Fibroblast of the conjunctiva (primary cell): ENCODE results near the gene RYR2.
"Not testable (repeated sequence)": the region's sequence is repeated elsewhere in the genome, so short reads cannot be mapped to it uniquely, and the experiment has no call there.

ENCODE experiments used
- DNase-seq: peaks from one replicate; pipeline ENCODE4 v3.0.0-alpha.2; 2010; ENCODE audit warnings: low read depth

RYR2 gene

DNA sequence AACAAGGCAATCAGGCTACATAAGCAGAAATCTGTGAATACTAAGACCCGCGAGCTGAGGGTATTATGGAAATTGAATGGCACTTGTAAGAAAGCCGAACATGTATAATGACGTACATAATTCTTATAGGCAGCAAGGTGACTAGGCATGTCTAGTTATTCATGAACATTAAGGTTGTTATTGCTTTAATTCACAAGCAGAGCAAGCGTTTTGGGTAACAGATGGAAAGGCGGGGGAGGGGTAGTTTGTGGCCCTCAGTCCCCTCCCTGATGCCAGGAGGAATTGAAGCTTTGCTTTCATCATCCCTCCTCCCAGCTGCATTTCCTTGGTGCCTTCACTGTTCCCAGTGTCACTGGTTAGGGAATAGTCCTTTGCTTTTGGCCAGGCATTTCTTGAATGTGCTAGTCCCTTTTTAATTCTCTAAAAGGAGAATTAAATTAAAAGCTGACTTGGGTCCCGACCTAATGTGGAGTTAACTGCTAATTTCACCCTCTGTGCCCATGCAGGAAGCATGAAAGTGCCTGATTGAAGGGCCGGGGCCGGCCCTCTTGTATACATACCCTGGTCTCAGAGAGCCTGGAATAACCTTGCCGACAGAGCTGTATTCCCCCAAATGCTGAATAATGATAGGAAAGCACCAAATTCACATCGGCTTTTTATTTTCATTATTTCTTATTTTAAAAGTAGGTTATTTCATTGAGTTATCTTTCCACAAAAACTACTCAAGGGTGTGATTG lies 42.5 kb downstream of the RYR2 start:
- no peak for DNase-seq

DNA sequence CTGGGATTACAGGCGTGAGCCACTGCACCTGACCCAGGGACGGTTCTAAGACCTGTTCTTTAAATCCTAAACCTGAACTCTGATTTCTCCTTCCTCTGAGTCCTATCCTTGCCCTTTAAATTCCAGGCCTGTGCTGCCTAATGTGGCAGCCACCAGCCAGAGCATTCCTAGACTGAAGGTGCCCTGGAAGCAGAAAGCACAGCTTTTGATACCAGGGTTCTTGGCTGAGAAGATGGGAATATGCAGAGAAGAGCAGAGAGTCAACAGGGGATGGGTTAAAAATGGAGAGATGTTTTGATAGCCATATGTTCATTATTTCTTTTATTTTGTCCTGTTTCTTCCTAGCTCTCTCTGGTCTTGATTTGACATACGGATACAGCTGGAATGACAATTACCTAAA lies 49.7 kb downstream of the RYR2 start:
- no peak for DNase-seq

DNA sequence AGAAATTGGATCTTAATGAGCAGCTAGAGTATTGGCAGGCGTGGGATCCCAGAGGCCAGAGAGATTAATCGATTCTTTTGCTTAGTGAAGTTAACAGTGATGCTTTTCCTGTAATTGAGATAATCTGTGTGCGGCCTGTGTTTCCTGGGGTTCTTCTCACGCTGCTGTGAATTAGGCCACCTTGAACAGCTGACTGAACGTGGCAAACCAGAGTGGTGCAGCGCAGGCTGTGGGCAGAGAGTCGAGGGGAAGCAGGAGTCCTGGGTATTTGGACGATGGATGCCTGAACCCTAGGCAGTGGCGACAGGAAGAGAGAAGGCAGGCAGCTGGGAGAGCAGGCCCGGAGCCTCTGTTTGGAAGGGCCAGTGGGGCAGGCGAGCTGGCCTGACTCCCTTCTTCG lies 51.7 kb downstream of the RYR2 start:
- DNase-seq: no peak

DNA sequence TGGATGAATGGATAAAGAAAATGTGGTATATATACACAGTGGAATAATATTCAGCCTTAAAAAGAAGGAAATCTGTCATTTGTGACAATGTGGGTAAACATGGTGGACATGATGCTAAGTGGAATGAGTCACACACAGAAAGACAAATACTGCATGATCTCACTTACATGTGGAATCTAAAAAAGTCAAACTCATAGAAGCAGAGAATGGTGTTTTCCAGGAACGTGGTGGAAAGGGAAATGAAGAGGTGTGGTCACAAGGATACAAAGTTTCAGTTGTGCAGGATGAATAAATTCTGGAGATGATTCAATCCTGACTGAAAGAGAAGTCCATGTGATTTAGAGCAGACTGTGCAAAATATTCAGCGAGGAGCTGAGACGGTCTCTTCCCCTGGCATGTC lies 56.6 kb downstream of the RYR2 start:
- no peak for DNase-seq

DNA sequence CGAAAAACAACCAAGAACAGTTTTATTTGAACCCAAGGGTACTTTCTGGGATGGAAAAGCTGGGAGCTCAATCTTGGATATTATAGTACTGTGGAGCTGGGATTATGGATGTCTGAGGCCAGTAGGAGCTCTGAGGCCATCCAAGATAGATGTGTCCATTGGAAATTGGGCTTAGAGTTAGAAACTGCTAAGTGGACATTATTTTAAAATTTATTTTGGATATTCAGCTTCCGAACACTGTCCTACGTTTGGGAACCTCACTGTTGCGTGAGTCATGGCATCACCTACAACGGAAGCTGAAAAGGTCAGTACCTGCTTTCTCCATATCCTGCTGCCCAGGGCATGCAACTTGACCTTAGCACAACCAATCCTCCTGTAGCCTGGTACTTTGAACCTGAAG lies 61.0 kb downstream of the RYR2 start:
- DNase-seq: no peak

DNA sequence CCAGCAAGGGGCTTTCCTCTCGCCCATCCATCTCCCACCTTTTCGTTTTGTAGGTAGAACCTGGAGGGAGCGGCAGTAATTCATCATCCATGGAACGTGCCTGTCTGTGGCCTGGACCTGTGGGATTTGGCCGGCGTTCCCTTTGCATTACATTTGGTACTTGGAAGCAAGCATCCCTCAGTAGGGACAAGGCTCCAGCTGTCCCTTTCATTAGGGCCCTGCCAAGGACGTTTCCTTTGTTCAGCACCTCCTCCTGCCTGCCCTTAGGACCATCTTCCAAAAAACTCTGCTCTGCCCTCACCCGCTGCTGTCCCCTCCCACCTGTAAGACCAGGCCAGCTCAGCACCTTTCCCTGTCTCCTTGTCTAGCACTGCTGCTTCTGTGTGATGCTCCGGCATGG lies 62.1 kb downstream of the RYR2 start:
- DNase-seq: no peak

DNA sequence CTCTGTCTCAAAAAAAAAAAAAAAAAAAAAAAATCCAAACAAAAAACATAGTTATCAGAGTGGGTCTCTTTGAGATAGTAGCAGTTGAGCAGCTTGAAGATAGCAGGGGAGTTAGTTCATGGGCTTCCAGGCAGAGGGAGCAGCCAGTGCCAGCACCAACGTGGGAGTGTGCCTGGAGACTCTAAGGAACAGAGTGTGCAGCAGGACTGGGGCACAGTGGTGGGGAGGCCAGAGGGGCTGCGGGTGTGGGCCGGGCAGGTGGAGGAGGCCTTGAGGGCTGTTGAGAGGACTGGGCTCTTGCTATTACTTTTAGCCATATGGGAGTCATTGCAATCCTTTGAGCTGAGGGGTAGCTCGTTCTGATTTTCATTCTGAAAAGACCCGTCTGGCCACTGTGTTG lies 63.8 kb downstream of the RYR2 start:
- no peak for DNase-seq

DNA sequence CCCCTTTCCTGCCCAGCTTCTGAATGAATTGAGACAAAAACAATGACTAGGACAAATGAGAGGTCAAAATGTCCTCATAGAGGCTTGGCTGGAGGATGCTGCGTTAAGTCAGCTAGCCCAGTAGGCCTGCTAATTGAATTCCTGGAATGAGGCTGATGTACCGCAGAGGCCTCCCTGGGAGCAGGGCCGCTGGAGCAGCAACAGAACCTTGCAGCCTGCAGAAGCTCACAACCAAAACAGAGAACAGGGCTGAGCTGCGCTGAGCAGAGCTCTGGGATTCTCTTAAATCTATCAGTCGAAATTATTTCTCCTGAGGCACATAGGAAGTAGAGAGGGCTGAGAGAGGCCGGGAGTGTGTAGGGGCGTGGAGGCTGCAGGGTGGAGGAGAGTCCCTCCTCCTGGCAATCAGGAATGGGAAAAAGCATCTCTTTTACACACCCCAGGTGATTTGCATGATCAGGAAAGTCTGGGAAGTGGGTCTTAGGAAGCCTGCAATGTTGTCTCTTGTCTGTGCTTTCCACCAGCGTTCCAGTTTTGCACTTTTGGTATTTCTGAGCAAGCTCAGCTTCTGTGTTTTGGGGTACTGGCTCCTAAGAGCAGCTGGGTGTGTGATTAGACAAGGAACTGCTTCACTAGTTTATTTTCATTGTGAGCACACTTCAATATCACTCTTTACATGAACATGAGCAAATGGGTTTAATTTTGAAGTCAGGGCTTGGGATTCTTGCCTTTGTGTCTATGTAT lies 66.5 kb downstream of the RYR2 start:
- DNase-seq: no peak

DNA sequence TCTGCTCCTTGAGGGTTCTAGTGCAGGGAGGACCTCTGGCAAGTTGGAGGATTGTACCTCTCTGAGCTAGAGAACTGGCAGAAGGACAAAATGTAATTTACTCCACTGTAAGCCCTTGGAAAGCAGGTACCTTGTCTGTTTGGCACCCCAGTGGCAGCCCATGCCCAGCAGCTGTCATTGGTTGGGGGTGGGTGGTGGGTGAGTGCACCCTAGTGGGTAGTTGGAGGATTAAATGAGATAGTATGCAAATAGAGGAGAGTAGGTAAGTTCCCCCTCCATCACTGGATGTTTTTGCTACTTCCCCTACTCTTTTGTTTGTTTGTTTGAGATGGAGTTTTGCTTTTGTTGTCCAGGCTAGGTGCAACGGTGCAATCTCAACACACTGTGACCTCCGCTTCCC lies 69.8 kb downstream of the RYR2 start:
- no peak for DNase-seq

DNA sequence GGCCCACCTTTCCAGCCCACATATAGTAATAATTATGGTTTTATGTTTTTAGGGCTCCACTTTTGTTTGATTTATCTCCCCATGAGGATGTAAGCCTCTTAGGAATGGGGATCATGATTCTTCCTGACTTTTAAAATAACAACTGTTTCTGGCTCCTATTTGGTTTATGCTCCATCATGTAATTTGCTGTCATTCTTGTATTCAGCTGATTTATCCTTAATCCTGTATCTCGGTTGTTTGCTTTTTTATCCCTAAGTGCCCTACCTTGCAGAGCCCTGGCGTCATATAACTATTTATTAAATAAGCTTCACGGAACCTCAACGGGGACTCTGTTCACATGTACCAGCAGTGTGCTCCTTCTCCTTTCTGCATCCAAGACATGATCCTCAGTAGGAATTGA lies 70.7 kb downstream of the RYR2 start:
- DNase-seq: no peak

DNA sequence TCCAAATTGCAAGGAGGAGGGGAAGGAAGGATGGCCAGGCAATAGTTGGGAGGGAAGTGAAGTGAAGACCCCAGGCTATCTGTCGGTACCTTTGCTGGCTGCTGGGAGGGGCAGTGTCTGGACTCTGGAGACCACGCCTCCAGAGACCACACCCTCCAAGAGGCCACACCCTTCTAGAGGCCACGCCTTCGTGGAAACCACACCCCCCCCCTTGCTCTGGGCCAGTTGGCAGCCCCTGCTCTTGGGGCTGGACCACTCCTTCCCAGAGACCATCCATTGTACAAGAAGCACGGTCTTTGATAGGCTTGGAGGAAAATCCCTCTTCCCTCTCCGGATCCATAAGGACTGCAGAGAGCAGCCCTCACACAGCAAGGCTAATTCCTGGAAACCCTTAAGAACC lies 73.1 kb downstream of the RYR2 start:
- DNase-seq: no peak

DNA sequence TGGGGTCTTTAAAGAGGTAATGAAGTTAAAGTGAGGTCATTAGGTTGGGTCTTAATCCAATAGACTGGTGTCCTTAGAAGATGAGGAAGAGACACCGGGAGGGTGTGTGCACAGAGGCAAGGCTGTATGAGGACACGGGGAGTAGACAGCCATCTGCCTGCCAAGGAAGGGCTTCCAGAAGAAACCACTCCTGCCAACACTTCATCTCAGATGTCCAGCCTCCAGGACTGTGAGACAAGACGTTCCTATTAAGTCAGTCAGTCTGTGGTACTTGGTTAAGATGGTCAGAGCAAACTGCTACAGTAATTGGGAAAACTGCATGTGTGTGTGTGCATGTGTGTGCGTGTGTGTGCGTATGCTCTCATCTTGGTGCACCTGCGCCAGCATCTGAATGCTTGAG lies 77.1 kb downstream of the RYR2 start:
- no peak for DNase-seq

DNA sequence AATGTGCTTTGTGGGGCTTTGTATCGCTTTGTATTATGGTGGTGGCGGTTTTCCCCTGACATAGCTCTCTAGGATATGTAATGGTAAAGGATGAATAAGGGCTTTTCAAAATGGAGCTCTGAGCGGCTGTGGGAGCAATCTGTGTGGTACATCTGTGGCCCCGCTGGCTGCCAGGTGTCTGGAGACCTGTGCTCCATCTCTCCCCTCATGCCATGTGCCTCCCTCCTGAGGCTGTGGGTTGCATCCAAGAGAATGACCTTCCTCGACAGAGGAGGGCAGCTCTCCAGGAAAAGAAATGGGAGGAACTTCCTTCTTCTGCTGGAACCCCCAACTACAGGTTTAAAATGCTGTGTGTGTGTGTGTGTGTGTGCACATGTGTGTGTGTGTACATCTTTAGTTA lies 78.7 kb downstream of the RYR2 start:
- no peak for DNase-seq

DNA sequence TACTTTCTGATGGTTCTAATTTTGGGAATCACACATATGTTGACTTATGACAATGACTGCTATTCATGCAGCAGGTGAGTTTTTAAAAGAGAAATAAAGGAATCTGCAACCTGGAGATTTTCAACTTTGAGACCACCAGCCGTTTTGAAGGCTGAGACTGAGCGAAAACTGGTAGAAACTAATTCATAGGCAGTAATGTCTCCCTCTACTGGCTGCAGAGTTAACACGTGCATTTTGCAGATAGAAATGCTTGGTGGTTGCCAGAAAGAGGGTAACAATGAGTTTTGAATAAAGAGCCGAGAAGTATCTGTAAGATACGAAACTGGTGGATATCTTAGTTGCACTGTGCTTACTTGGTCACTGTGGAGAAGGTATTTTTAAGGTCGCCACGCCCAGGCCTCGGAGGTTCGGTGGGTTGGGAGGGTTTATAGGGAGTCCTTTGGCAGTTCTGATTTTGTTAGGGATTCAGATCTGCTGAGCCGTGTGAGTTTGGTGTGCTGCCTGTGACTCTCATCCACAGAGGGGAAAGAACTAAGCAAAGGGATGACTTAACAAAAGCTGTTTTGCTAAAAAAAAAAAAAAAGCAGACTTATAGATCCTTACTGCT lies 83.0 kb downstream of the RYR2 start:
- no peak for DNase-seq

DNA sequence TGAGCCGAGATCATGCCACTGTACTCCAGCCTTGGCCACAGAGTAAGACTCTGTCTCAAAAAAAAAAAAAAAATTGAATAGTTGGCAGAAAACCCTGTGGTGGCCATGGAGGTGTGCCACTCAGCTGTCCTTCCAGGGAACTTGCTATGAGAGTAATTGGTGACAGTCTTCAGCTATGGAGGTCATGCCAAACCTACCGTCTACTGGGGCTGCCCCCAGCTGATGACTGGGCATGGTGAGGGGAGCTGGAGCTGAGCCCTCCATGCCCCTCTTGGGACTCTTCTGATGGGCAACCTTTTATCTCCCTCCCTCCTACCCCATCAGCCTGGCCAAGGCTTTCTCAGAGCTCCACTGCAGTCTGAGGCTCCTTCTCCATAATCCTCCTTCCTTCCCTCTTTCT lies 84.2 kb downstream of the RYR2 start:
- no peak for DNase-seq

DNA sequence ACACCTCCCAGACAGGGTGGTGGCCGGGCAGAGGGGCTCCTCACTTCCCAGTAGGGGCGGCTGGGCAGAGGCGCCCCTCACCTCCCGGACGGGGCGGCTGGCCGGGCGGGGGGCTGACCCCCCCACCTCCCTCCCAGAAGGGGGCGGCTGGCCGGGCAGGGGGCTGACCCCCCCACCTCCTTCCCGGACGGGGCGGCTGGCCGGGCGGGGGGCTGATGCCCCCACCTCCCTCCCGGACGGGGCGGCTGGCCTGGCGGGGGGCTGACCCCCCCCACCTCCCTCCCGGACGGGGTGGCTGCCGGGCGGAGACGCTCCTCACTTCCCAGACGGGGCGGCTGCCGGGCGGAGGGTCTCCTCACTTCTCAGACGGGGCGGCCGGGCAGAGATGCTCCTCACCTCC lies 85.3 kb downstream of the RYR2 start:
- not testable (repeated sequence) for DNase-seq

DNA sequence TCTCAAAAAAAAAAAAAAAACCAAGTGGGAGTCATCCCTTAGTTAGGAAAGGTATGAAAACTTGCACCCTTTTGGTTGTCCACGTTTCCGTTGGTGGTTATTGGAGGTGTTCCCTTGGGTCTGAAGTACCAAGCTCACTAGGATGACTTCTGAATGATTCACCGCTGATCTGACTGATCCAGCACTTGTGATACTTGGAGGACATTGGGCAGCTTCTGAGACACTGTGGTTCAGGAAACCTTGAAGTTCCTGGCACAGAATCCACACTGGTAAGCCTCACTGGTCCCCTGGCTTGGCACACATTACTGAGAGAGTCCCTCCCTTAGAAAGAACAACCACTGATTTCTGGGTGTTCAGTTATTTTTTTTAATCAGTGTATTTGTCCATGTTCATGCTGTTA lies 91.9 kb downstream of the RYR2 start:
- DNase-seq: no peak

DNA sequence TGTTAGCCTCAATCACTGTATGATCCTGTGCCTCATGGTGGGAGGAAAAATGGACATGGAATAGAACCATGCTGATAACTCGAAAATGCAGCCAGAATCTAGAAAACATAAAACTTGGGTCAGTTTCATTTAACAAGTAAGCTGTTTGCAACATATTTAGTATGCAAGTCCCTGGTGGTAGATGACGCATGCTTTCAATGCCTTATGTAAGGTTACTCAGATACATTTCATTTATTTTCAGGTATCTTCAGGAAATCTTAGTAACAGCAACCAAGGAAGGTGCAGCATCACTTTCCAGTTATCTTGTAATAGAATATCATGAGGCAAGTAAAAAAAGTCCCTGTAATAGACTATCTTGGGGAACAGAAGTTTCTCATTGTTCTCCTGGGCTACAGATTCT lies 92.9 kb downstream of the RYR2 start:
- no peak for DNase-seq

DNA sequence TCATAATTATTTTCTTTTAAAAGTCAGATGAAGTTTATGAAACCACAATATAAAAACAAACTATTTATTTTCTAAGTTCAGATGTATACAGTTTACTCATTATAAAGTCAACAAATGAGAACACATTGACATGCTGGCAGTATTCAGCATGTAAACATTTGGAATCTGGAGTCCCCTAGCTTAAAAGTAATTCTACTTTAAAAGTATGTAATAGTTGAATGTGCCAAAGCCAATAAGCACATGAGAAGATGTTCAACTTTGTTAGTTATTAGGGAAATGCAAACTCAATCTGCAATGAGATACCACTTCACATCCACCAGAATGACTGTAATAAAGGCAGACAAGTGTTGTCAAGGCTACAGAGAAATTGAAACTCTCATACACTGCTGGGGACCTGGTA lies 96.6 kb downstream of the RYR2 start:
- no peak for DNase-seq

DNA sequence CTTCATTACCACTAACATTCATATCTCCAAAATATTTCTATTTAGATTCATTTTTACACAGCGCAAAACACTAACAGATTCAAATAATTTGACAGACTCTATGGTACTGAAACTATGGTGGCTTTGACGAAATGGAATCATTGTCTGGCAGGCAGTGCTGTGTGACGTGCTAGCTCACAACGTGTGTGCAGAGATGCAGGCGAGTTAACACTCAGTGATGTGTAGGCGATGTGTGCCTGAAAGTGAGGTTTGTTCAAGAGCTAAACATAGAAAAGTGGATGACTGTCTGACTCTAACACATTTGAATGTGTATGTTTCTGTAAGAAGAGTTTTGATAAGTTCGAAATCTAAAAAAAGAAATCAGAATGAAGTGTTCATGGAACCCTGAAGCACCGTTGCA lies 97.7 kb downstream of the RYR2 start:
- DNase-seq: no peak

DNA sequence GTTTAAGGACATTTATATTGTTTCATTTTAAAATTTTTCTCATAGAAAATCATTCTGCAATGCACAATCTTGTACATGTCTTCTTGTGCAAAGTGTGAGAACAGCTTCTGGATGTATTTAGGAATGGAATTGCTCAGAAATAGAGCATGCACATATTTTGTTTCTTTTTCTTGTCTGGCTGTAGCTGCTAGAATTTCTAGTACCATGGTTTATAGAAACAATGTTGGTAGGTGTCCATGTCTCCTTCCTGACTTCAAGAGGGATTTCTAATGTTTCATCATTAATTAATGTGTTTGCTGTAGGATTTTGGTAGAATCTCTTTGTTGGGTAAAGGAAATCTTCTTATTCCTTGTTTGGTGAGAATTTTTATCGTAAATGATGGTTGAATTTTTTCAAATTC lies 99.0 kb downstream of the RYR2 start:
- DNase-seq: no peak

DNA sequence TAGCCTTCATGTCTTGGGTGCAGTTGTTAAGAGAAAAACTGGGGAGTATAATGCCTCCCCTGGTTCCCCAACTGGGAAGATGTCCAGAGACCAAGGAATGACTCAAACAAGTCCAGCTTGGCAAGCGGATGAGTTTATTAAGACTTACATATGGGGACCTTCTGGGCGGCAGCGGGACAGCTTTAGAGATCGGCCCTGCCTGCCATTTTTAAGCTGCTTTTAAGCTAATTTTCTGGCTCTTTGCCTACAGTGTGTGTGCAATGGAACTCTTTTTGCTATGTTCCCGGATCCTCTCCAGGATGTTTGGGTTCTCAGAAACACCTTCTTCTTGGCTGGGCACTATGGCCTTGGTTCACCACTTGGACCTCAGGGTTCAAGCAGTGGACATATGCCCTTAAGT lies 99.5 kb downstream of the RYR2 start:
- no peak for DNase-seq

DNA sequence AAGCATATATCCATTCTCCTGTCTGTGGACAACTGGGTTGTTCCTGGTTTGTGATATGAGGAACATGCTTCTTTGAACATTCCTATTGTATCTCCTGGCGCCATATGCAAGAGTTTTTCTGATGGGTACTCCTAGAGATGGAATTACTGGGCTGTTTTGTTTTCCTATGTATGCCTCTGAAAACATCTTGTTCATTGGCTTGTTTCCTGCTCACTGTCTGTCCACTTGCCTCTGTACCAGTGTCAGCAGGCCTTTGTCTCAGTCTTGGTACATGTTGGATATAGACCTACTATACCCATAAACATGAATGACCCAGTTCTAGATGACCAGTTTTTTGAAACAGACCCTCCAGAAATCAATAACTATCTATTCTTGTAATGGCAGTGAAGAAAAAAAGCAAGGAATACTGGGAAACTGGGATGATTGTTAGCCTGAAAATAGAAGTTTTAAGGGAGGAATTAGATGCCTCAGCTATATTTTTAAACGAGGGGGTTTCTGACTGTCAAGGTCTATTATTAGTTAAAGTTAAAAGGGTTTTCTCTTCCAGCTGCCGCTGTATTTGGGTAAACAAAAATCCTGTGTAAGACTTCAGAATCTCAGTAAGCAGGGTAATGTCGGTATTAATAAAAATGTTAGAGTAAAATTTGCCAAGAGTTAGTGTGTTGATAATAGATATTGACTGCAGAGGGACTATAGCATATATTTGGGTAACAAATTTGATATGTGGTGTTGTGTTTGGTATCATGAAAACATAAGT lies 103.6 kb downstream of the RYR2 start:
- no peak for DNase-seq
